Measurements from ENCODE around the gene UBXN2A.

The UBXN2A gene

GRCh38 chr2:24045511-24046508 is 105.5 kb downstream of the UBXN2A start:
- no peak for DNase-seq

GRCh38 chr2:24046599-24046929 is 106.3 kb downstream of the UBXN2A start:
- DNase-seq, result no peak

DNA sequence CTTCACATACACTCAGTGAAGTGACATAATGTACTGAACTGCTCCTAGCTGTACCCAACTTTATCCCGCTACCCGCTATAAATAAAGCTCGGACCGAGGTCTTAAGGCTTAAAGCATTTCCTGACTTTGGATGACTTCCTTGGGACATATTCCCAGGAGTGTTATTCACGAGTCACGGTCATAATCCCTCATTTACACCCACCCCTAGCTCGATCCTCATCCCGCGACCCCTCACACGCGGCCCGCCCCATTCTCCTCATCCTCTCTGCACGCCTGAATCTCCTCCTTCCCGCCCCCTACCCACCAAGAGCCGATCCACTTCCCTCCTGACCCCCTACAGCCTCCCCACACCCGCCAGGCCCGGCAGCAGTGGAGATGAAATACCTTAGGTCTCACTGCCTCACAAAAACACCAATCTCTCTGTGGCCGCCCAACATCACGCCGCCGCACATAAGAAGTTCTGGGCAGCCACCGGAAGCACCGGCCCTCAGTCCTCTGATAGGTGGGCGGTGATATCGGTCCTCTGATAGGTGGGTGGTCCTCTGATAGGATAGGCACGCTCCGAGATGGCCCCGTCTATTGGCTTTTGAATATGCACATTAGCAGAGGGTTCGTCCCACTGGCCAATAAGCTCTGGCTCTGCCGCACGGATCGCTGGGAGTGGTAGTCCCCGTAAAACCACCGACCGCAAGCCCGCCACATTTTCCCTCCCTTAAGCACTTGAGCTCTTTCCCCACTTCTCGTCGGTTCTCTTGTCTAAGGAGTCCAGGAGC is 106.9 kb downstream of the UBXN2A start, which contains the start of gene WDCP:
WDCP (minus strand) TSS at position 462 of the 773 bp plus-strand sequence. CDS start 7,897 bp downstream, outside the sequence.
- DNase-seq, result peak; percentile 95 to 99 (median 96)

- no peak for DNase-seq
These were observed 107.4 kb downstream of the UBXN2A start for GRCh38 chr2:24047703-24048033.

GRCh38 chr2:24048769-24049484 is 108.7 kb downstream of the UBXN2A start:
- peak in 3 of 4 experiments; percentile 5 to 16 (median 13) for DNase-seq

DNA sequence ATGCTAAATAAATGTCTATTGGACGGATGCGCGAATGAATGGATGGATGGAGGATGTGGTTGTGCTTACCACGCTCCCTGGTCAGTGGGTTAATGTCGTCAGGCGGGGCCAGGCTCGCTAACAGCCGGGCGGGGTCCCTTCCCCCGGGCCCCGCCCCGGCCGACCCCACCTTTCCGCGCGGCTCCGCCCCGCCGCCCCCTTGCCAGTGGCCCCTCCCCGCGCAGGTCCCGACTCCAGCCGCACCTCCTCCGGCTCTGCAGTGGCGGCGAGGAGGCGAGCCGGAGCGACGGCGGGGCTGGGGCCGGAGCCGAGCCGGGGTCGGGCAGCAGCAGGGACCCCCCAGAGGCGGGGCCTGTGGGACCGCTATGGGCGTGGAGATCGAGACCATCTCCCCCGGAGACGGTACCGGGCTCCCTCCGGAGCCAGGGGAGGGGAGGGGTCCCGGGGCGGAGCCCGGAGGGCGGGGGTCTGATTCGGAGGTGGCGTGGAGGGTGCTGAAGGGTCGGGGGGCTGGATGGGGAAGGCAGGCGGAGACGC is 109.3 kb downstream of the UBXN2A start, which contains the start of gene FKBP1B:
FKBP1B (plus strand) TSS at position 257 of the 537 bp plus-strand sequence; CDS start at position 366, 109 bp downstream.
- DNase-seq, result peak; percentile 36 to 64 (median 52)

- DNase-seq, result peak; percentile 19 to 67 (median 39)
These were observed 110.0 kb downstream of the UBXN2A start for GRCh38 chr2:24050041-24050979.

GRCh38 chr2:24051833-24052232 is 111.6 kb downstream of the UBXN2A start:
- DNase-seq, result no peak

DNA sequence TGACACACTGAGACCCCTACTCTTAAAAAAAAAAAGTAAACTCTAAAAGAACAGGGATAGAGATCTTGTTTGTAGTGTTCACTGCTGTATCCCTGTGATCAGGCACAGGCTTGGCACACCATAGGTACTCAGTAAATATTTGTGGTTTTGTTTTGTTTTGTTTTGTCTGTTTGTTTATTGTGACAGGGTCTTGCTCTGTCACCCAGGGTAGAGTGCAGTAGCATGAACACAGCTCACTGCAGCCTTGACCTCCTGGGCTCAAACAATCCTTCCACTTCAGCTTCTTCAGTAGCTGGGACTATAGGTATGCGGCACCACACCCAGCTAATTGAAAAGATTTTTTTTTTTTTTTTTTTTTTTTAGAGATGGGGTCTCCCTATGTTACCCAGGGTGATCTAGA is 112.7 kb downstream of the UBXN2A start:
- no peak for DNase-seq
